Epithelial cell of prostate (primary cell): ENCODE measurements around the gene SGCE.
"Not testable (repeated sequence)": the region's sequence is repeated elsewhere in the genome, so short reads cannot be mapped to it uniquely, and the experiment has no call there.

ENCODE experiments used
- DNase-seq: peaks from one replicate; pipeline ENCODE4 v3.0.0-alpha.2; 2011; ENCODE audit warnings: low read depth, low spot score
- H3K27ac ChIP-seq: fragments of 450-650 bp; 2 replicates; pipeline ENCODE4 v1.5.1; 2017; ENCODE audit warnings: mild to moderate bottlenecking

Gene SGCE, protein sequence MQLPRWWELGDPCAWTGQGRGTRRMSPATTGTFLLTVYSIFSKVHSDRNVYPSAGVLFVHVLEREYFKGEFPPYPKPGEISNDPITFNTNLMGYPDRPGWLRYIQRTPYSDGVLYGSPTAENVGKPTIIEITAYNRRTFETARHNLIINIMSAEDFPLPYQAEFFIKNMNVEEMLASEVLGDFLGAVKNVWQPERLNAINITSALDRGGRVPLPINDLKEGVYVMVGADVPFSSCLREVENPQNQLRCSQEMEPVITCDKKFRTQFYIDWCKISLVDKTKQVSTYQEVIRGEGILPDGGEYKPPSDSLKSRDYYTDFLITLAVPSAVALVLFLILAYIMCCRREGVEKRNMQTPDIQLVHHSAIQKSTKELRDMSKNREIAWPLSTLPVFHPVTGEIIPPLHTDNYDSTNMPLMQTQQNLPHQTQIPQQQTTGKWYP

DNA sequence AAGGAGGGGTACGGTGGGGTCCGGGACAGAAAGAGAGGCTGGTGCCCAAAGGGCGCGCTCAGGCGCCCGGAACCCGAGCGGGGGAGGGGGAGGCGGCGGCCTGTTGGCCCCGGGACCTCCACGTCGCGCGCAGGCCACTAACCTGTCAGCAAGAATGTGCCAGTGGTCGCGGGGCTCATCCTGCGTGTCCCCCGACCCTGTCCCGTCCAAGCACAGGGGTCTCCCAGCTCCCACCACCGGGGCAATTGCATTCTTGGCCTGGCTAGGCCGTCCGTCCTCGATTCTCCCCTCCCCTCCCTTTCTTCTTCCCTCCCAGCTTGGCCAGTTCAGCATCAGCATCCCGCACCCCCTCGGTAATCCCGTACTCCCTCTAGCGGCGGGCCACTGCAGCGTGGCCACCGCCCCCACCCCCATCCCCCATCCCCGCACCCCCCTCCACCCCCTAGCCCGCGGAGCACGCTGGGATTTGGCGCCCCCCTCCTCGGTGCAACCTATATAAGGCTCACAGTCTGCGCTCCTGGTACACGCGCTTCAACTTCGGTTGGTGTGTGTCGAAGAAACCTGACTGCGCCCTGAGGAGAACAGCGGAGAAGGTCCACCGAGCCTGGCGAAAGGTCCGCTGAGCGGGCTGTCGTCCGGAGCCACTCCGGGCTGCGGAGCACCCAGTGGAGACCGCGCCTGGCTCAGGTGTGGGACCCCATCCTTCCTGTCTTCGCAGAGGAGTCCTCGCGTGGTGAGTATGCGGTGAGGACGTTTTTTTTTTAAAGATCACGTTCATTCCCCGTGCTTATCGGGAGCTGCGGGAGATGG is at the start of gene SGCE:
SGCE (minus strand) TSS at position 286 of the 810 bp plus-strand sequence; CDS start at position 251, 35 bp downstream.
- peak within 1 kb of the TSS; percentile 24 for H3K27ac ChIP-seq
- no peak for DNase-seq

DNA sequence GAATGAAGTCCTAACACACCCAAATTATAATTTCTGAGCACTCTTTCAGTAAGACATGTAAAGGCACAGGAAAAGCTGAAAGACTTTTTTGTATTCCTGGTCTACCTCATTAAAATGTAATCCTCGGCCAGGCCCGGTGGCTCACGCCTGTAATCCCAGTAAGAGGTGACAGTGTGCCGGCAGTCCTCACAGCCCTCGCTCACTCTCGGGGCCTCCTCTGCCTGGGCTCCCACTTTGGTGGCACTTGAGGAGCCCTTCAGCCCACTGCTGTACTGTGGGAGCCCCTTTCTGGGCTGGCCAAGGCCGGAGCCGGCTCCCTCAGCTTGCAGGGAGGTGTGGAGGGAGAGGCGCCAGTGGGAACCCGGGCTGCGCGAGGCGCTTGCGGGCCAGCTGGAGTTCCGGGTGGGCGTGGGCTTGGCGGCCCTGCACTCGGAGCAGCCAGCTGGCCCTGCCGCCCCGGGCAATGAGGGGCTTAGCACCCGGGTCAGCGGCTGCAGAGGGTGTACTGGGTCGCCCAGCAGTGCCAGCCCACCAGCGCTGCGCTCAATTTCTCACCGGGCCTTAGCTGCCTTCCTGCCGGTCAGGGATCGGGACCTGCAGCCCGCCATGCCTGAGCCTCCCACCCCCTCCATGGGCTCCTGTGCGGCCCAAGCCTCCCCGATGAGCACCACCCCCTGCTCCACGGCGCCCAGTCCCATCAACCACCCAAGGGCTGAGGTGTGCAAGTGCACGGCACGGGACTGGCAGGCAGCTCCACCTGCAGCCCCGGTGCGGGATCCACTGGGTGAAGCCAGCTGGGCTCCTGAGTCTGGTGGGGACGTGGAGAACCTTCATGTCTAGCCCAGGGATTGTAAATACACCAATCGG is 49.5 kb upstream of the SGCE start:
- not testable (repeated sequence) for H3K27ac ChIP-seq, DNase-seq

DNA sequence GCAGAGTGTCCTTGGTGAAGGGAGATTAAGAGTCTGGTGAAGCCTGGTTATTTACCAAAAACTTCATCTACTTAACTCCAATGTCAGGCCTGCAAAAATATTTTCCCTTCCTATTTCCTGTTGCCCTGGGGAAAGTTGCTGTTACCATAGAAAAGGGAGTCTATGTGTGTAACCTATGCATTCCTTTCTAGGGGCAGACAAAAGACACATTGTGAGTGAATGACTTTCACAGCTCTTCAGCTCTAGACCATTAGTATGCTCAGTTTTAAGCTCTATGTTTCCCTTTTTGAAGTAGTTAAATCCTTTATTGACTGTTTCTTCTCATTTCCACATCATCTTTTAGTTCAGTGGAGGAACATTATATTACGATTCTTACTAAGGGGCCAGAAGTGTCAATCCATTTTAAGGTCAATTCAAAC is 45.6 kb upstream of the SGCE start:
- no peak for DNase-seq
- H3K27ac ChIP-seq, result no peak overlapping the region

DNA sequence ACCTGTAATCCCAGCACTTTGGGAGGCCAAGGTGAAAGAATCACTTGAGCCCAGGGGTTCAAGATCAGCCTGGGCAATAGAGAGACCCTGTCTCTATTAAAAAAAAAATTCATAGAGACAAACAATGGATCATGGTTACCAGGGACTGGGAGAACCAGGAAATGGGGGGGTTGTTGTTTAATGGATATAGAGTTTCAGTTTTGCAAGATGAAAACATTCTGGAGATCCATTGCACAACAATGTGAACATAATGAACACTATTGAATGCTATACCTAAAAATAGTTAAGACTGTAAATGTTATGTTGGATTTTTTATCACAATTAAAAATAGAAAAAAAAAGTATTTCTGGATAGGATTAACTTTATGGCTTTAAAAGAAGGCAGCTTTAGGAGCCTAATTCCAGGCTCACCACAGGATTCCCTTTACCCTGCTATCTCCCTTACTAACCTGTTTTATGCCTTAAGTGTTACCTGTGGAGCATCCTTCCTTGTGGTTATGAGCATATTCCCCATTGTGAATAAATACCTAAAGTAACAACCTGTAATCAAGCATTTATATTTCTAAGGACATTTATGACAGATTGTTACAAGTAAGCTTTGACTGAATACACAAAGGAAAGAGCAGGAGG is 45.1 kb upstream of the SGCE start:
- DNase-seq, result no peak
- no peak overlapping the region for H3K27ac ChIP-seq

DNA sequence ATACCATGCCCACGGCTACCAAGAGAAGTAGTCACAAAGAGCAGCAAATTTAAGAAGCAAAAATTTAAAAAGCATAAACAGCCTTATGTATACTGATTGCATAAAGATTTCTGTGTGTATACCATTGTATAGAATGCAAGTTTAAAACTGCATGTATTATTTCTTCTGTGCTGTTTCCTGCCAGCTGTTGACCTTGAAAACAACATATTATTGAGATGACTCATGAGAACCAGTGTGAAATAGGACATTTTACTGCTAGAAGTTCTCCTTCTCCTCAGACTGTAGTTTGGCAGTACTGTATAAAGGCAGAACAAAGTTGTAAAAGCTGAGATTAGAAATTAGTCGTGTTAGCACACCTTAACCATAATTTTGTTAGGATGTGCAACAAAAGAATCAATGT is 42.3 kb upstream of the SGCE start:
- no peak for DNase-seq
- peak overlapping the region; percentile 74 for H3K27ac ChIP-seq

DNA sequence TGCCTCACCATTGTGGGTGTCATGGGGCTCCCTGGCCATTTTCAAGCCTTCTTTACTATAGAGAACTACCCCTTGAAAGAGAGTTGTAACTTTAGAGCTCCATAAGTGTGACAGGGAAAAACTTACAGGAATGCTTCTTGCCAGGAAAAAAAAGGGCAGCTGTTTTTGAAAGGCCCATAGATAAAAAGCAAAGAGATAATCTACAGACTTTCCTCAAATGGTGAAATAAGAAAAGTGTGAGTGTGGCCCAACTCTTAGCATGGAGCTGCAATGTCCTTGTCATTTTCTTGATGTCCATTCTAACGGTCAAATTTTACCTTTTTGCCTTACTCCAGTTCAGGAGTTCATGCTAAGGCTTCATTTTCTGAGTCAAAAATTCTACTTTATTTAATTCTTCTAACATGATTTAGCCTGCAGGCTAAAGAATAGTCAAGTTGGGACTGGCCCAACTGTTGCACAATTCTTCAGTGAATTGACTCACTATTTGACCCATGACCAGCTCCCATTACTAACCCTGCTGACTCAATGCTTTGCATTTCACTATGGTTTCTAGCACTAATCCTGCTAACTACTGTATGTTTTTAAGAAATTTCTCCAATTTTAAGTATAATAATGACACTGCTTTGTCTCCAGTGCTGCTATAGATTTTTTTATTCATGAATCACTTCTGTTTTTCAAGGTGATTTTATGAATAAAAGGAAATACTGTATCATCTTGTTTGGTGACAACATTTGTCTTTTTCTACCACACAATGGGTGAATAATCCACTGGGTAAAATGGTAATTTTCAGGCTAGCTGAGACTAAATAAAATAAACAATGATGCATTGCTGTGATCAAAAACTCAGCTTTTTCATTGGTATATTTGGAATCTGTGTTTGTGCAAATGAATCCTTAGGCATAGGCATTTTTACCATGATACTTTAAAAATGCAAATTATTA is 41.4 kb upstream of the SGCE start:
- peak overlapping the region; percentile 74 for H3K27ac ChIP-seq
- DNase-seq, result peak; percentile 73

DNA sequence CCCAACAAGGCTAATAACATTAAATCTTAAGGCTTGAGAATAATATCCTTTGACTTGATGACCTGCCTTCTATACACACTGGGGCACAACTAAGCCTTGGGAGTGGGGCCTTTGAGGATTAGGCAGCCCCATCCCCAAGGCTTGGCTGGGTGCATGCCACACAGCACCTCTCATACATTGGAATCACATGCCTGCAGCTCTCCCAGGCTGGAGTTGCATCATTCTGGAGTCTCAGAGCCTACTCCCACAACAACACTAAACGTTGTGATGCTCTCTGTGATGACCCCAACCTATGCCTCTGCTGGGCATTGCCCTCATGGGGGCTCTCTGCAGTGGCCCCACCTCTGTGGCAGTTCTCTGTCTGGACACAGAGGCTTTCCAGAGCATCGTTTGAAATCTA is 31.9 kb upstream of the SGCE start:
- no peak overlapping the region for H3K27ac ChIP-seq
- no peak for DNase-seq

DNA sequence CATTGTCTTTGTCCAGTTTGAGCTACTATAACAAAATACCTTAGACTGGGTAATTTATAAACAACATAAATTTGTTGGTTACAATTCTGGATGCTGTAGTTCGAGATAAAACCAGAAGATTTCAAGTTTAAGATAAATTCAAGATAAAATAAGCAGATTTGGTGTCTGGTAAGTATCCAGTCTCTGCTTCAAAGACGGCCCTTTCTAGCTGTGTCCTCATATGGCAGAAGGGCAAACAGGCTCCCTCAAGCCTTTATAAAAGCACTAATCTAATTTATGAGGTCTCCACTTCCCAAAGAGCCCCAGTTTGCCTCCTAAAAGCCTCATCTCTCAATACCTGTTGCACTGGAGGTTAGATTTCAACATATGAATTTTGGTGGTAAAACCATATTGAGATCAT is 31.1 kb upstream of the SGCE start:
- DNase-seq, result no peak
- no peak overlapping the region for H3K27ac ChIP-seq

DNA sequence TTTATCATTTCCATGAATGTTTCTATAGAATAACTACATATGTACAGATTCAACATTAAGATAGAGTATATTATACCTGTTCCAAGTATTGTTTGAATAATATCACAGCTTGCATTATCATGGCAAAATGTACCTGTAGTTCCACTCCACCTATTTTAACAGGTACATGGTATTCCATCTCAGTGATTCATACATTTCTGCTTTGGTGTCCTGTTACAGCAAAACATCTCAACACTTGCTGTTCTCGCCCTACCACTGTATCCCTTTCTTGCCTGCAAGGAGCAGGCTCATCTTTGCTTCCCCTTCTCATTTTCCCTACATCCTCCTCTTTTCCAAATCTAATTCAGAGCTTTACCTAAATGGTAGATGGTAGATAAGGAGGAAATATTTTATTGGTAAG is 27.1 kb upstream of the SGCE start:
- no peak for DNase-seq
- H3K27ac ChIP-seq, result no peak overlapping the region

DNA sequence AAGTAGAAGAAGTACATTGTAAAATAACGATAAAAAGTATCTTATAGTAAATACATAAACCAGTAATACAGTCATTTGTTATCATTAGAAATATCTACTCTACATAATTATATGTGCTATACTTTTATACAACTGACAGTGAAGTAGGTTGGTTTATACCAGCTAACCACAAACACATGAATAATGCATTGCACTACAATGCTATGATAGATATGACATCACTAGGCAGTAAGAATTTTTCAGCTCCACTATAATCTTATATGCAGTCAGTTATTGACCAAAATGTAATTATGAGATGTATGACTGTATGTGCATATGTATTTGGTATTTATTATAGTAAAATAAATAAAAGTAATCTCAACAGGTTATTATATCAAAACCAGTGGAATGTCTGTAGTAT is 23.4 kb upstream of the SGCE start:
- H3K27ac ChIP-seq, result no peak overlapping the region
- DNase-seq, result no peak

DNA sequence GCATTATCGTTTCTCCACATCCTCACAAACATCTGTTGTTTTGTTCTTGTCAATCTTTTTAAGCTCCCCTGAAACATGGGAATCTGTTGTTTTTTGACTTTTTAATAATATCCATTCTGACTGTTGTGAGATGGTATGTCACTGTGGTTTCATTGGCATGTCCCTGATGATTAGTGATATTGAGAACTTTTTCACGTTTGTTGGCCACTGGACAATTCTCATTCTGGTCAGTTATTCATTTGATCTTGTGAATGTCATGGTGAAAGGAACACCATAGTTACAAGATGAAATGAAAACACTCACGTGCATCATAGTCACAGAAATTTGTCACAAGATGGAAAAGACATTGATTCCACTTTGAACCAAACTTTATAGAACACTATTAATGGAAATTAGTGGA is 20.5 kb upstream of the SGCE start:
- H3K27ac ChIP-seq, result no peak overlapping the region
- no peak for DNase-seq

DNA sequence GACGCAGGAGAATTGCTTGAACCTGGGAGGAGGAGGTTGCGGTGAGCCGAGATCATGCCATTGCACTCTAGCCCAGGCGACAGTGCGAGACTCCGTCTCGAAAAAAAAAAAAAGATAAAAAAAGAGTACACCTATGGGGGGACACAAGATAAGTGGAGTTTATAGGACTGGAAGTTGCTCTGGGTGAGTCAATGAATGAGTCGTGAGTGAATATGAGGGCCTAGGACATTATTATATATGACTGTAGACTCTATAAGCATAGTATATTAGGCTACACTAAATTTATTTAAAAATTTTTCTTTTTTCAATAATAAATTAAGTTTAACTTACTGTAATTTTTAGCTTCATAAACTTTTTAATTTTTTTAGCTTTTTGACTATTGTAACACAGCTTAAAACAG is 19.4 kb upstream of the SGCE start:
- H3K27ac ChIP-seq, result no peak overlapping the region

DNA sequence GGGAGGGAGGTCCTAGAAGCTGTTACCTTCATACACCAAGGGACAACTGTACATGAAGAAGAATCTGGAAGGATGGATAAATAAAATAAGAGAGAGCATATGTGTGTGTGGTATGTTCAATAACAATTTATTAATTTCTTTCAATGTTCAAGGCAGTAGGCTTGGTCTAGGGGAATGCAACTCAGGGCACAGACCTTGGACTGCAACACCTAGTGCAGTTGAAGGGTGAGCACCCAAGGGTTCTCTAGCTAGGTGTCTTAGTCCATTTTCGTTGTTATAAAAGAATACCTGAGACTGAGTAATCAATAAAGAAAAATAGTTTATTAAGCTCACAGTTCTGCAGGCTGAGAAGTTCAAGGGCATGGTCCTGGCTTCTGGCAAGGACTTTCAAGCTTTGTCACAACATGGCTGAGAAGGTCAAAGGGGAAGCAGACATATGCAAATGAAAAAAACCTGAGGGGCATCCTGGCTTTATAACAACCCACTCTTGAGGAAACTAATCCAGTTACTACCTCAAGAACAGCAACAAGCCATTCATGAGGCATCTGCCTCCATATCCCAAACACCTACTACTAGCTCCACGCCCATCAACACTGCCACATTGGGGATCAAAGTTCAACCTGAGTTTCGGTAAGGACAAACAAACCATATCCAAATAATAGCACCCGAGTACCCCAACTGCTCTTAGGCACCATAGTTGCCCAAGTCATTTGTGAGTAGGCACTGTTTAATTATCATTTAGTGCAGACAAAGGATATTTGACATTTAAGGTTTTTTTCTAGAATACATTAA is 15.7 kb upstream of the SGCE start:
- no peak overlapping the region for H3K27ac ChIP-seq
- DNase-seq, result no peak

More for the DNA sequence above, 19.4 kb upstream of the SGCE start:
- DNase-seq, result no peak

DNA sequence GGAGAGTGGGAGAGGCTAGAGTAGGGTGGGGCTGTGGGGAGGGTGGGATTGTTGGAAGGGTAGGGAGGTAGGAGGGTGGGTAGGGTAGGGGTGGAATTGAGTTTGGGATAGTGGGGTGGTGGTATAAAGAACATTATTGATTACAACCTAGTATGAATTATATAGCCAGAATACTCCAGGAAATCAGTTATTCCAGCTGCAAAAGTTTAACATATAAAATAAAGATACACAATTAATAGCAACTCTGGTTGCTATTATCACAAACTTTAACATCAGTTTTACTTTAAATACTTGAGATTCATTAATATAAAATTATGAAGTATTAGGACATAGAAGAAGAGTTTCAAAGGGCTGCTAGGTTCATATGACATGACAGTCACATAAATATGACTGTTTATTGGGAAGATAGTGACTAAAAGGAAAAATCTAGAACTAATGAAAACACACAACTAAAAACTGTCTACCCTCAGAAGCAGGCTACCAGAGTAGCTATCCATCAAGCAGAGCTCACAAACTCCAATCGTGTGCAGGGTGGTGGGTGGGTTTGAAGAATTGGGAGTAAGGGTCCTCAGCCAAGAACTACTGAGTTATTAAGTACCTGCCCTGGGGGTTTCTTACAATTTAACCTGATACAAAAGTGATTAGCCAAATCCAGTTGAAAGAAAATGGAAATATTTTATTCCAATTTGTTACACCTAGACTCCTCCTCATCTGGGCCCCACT is 14.0 kb upstream of the SGCE start:
- DNase-seq, result no peak
- no peak overlapping the region for H3K27ac ChIP-seq

DNA sequence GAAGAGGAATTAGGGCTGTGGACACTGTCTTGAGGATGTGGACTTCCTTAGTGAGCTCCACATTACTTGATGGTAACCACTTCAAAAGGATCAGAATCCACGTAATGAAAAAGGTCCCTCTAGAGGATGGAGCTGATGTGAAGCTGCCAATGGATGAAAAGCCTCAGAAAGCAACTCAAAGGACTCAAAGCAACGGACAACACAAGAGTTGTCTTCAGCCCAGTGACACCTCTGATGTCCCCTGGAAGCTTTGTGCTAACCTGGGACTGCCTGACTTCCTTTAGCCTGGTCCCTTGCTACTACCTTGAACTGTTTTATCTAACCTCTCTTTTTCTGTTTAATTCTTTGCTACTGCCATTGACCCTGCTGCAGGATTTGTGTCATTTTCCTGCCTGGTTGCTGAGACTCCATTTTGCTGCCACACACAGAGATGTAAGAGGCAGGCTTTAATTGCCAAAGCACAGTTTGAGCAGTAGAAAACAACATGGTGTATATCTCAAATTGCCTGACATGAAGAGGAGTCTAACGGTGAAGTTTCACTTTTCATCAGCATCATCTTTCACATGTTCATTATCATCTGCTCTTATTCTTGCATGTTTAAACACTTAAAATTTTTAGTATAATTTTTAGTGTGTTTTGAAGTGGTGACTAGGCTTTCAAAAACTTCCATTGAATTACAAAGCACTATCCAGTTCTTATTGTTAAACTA is 11.1 kb upstream of the SGCE start:
- no peak overlapping the region for H3K27ac ChIP-seq
- DNase-seq, result no peak

DNA sequence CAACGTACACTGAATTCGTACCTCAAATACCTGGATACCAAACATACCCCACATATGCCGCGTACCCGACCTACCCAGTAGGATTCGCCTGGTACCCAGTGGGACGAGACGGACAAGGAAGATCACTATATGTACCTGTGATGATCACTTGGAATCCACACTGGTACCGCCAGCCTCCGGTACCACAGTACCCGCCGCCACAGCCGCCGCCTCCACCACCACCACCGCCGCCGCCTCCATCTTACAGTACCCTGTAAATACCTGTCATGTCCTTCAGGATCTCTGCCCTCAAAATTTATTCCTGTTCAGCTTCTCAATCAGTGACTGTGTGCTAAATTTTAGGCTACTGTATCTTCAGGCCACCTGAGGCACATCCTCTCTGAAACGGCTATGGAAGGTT is 9.5 kb upstream of the SGCE start:
- DNase-seq, result no peak
- H3K27ac ChIP-seq, result no peak overlapping the region

DNA sequence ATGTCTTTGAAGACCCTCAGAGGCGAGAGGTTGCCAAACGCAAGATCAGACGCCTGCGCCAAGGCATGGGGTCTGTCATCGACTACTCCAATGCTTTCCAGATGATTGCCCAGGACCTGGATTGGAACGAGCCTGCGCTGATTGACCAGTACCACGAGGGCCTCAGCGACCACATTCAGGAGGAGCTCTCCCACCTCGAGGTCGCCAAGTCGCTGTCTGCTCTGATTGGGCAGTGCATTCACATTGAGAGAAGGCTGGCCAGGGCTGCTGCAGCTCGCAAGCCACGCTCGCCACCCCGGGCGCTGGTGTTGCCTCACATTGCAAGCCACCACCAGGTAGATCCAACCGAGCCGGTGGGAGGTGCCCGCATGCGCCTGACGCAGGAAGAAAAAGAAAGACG is 8.1 kb upstream of the SGCE start:
- DNase-seq, result no peak
- no peak overlapping the region for H3K27ac ChIP-seq
